Mesothelial cell of epicardium (in vitro differentiated cells): Measurements from ENCODE around the gene SFT2D3. TPM values are rescaled to one million over a fixed set of nuclear protein-coding genes. Genes with fewer than 3 reads are reported as not detected.
A peak's percentile ranks its signal among the peaks of the same experiment; 100 is the strongest.

Experiments
- DNase-seq, 2 experiments: peaks; one replicate each; pipeline ENCODE4 v3.0.0; 2021; ENCODE audit warnings: low spot score in 2 of 2; ENCODE audit not compliant: unreplicated experiment in 2 of 2
- H3K27ac Mint-ChIP-seq: 2 replicates; pipeline ENCODE4 v1.8.0; 2021; ENCODE audit warnings: mixed read lengths
- H3K27me3 Mint-ChIP-seq: 2 replicates; pipeline ENCODE4 v1.8.0; 2021; ENCODE audit warnings: low read depth, mixed read lengths
- H3K36me3 Mint-ChIP-seq: 2 replicates; pipeline ENCODE4 v1.8.0; 2021; ENCODE audit warnings: mixed read lengths
- H3K4me1 Mint-ChIP-seq: 2 replicates; pipeline ENCODE4 v1.8.0; 2021; ENCODE audit warnings: mixed read lengths
- H3K4me3 Mint-ChIP-seq: 2 replicates; pipeline ENCODE4 v1.8.0; 2021; ENCODE audit warnings: mild to moderate bottlenecking, moderate library complexity, mixed read lengths
- H3K9me3 Mint-ChIP-seq: 2 replicates; pipeline ENCODE4 v1.8.0; 2021; ENCODE audit warnings: mixed read lengths
- CTCF ChIP-seq: fragments of 200-600 bp; sonication (generic); IDR thresholded peaks from one replicate; pipeline ENCODE4 v1.5.0; 2021; ENCODE audit warnings: antibody characterized with exemption; ENCODE audit not compliant: unreplicated experiment
- total RNA-seq: library from RNA; stranded (reverse); gene quantifications from 3 replicates; pipeline ENCODE4 v1.2.1, GENCODE V29; 2021

SFT2D3 gene
- total RNA-seq, 1 donor from 2014 or later = 12.9 TPM

GRCh38 chr2:127673291-127674069, 27.8 kb upstream of the SFT2D3 start:
- no peaks in the 10 kb centered on the region for H3K36me3 Mint-ChIP-seq
- peak overlapping the region; percentile 68 for H3K4me3 Mint-ChIP-seq
- H3K4me1 Mint-ChIP-seq = peaks cover 11% of the 10 kb centered on the region
- H3K9me3 Mint-ChIP-seq = peaks cover 5% of the 10 kb centered on the region
- H3K27ac Mint-ChIP-seq = no peak overlapping the region
- no peak for DNase-seq
- H3K27me3 Mint-ChIP-seq = peaks cover 64% of the 10 kb centered on the region
- no peak for TF ChIP-seq CTCF

- Mint-ChIP-seq H3K27me3 (peaks cover 68% of the 10 kb centered on the region), H3K27ac (peak overlapping the region; percentile 43), H3K4me3 (peak overlapping the region; percentile 68), H3K36me3 (no peaks in the 10 kb centered on the region), H3K4me1 (peaks cover 11% of the 10 kb centered on the region), H3K9me3 (peaks cover 5% of the 10 kb centered on the region)
- peak in 1 of 2 experiments; percentile 38 for DNase-seq
- no peak for TF ChIP-seq CTCF
Observed at GRCh38 chr2:127674241-127675209, 26.8 kb upstream of the SFT2D3 start.

- H3K9me3 Mint-ChIP-seq = no peaks in the 10 kb centered on the region
- no peak for DNase-seq
- no peak for TF ChIP-seq CTCF
- peaks cover 63% of the 10 kb centered on the region for H3K27me3 Mint-ChIP-seq
- no peaks in the 10 kb centered on the region for H3K36me3 Mint-ChIP-seq
- H3K4me3 Mint-ChIP-seq = peak within 1 kb of the TSS; percentile 76
- H3K4me1 Mint-ChIP-seq = peaks cover 11% of the 10 kb centered on the region
- peak within 1 kb of the TSS; percentile 43 for H3K27ac Mint-ChIP-seq
Observed at GRCh38 chr2:127675331-127676261, 25.7 kb upstream of the SFT2D3 start, which contains the start of gene LIMS2. LIMS2 (minus strand) TSS chr2:127675530; CDS start chr2:127675024, 506 bp downstream.

GRCh38 chr2:127676906-127677305, 24.4 kb upstream of the SFT2D3 start:
- TF ChIP-seq CTCF = no peak
- no peaks in the 10 kb centered on the region for H3K36me3 Mint-ChIP-seq
- H3K27me3 Mint-ChIP-seq = peaks cover 61% of the 10 kb centered on the region
- H3K4me3 Mint-ChIP-seq = peak overlapping the region; percentile 24
- no peaks in the 10 kb centered on the region for H3K9me3 Mint-ChIP-seq
- no peak for DNase-seq
- no peak overlapping the region for H3K27ac Mint-ChIP-seq
- peaks cover 11% of the 10 kb centered on the region for H3K4me1 Mint-ChIP-seq

- DNase-seq = no peak
- H3K9me3 Mint-ChIP-seq = no peaks in the 10 kb centered on the region
- peaks cover 15% of the 10 kb centered on the region for H3K4me1 Mint-ChIP-seq
- TF ChIP-seq CTCF = no peak
- no peak overlapping the region for H3K27ac Mint-ChIP-seq
- no peaks in the 10 kb centered on the region for H3K36me3 Mint-ChIP-seq
- no peak overlapping the region for H3K4me3 Mint-ChIP-seq
- H3K27me3 Mint-ChIP-seq = peaks cover 49% of the 10 kb centered on the region
Observed at GRCh38 chr2:127678531-127678930, 22.8 kb upstream of the SFT2D3 start.
